Activated CD4-positive, CD25-positive, alpha-beta regulatory T cell treated with anti-CD3 and anti-CD28 coated beads, Interleukin-2, amount 50 U/mL, for 72 hours (primary cell): ENCODE results near the gene ITSN1.
"Not testable (repeated sequence)": the region's sequence is repeated elsewhere in the genome, so short reads cannot be mapped to it uniquely, and the experiment has no call there.

ENCODE experiments used
- DNase-seq: peaks from one replicate; pipeline ENCODE4 v3.0.0; 2021

The ITSN1 gene

GRCh38 chr21:33867868-33868267 is 225.6 kb downstream of the ITSN1 start:
- not testable (repeated sequence) for DNase-seq

- DNase-seq: no peak
These were observed 227.6 kb downstream of the ITSN1 start for GRCh38 chr21:33869873-33870272.

- no peak for DNase-seq
These were observed 228.5 kb downstream of the ITSN1 start for GRCh38 chr21:33870768-33871167.

- no peak for DNase-seq
These were observed 228.9 kb downstream of the ITSN1 start for GRCh38 chr21:33871171-33871570.

- no peak for DNase-seq
These were observed 230.7 kb downstream of the ITSN1 start for GRCh38 chr21:33872881-33873515.

- no peak for DNase-seq
These were observed 231.9 kb downstream of the ITSN1 start for GRCh38 chr21:33874161-33874560.

- no peak for DNase-seq
These were observed 232.9 kb downstream of the ITSN1 start for GRCh38 chr21:33875026-33875695.

GRCh38 chr21:33878824-33879223 is 236.5 kb downstream of the ITSN1 start:
- DNase-seq: no peak

- no peak for DNase-seq
These were observed 238.3 kb downstream of the ITSN1 start for GRCh38 chr21:33880626-33881025.

- DNase-seq: no peak
These were observed 239.6 kb downstream of the ITSN1 start for GRCh38 chr21:33881689-33882440.

GRCh38 chr21:33883118-33883517 is 240.8 kb downstream of the ITSN1 start:
- no peak for DNase-seq

GRCh38 chr21:33884376-33885171 is 242.3 kb downstream of the ITSN1 start:
- DNase-seq: no peak

GRCh38 chr21:33885172-33885514 is 242.8 kb downstream of the ITSN1 start:
- no peak for DNase-seq

- no peak for DNase-seq
These were observed 244.0 kb downstream of the ITSN1 start for GRCh38 chr21:33886321-33886720.

GRCh38 chr21:33890187-33890586 is 247.9 kb downstream of the ITSN1 start:
- DNase-seq: no peak

- DNase-seq: no peak
These were observed 250.6 kb downstream of the ITSN1 start for GRCh38 chr21:33892853-33893252.

GRCh38 chr21:33893917-33894316 is 251.6 kb downstream of the ITSN1 start:
- no peak for DNase-seq

GRCh38 chr21:33894736-33895288 is 252.5 kb downstream of the ITSN1 start:
- DNase-seq: peak; percentile 38

GRCh38 chr21:33895356-33895755 is 253.1 kb downstream of the ITSN1 start:
- no peak for DNase-seq

GRCh38 chr21:33896691-33897090 is 254.4 kb downstream of the ITSN1 start:
- DNase-seq: no peak

GRCh38 chr21:33897098-33897497 is 254.8 kb downstream of the ITSN1 start:
- no peak for DNase-seq

- DNase-seq: no peak
These were observed 255.4 kb downstream of the ITSN1 start for GRCh38 chr21:33897739-33898138.

- DNase-seq: no peak
These were observed 256.3 kb downstream of the ITSN1 start for GRCh38 chr21:33898586-33898985.
